GM23338 (cell line): ENCODE results near the gene CUL7. TPM values are rescaled to one million over a fixed set of nuclear protein-coding genes. Genes with fewer than 3 reads are reported as not detected.

Experiments used
- ATAC-seq: fragments of 200-7000 bp; cut with Tn5 transposase; 3 replicates; pipeline ENCODE4 v1.9.1; 2020
- DNase-seq: peaks from one replicate; pipeline ENCODE4 v3.0.0-alpha.2; 2015; ENCODE audit warnings: low spot score
- H2AFZ ChIP-seq: fragments of 200-600 bp; sonication (generic); 2 replicates; pipeline ENCODE4 v1.8.0; 2016; ENCODE audit warnings: antibody characterized with exemption, mild to moderate bottlenecking, moderate library complexity
- H3F3A ChIP-seq: fragments of 200-600 bp; sonication (generic); replicated peaks from 2 replicates; pipeline ENCODE4 v1.8.0; 2017; ENCODE audit warnings: antibody characterized with exemption, mixed run types, low read depth
- H3K27ac ChIP-seq: fragments of 200-600 bp; sonication (generic); 2 replicates; pipeline ENCODE4 v1.6.1; 2016; ENCODE audit warnings: low read depth
- H3K27me3 ChIP-seq: fragments of 200-600 bp; sonication (generic); 2 replicates; pipeline ENCODE4 v1.8.0; 2016; ENCODE audit warnings: mild to moderate bottlenecking, mixed run types, moderate library complexity; ENCODE audit not compliant: insufficient read depth
- H3K36me3 ChIP-seq: fragments of 200-600 bp; sonication (generic); 2 replicates; pipeline ENCODE4 v1.8.0; 2016; ENCODE audit warnings: mild to moderate bottlenecking; ENCODE audit not compliant: insufficient read depth
- H3K4me1 ChIP-seq: fragments of 200-600 bp; sonication (generic); 2 replicates; pipeline ENCODE4 v1.8.0; 2016; ENCODE audit warnings: mild to moderate bottlenecking, moderate library complexity; ENCODE audit not compliant: insufficient read depth
- H3K4me2 ChIP-seq: fragments of 200-600 bp; sonication (generic); 2 replicates; pipeline ENCODE4 v1.7.1; 2017; ENCODE audit warnings: mixed run types
- H3K4me3 ChIP-seq: fragments of 200-600 bp; sonication (generic); 2 replicates; pipeline ENCODE4 v1.6.1; 2016; ENCODE audit warnings: mixed run types
- H3K79me2 ChIP-seq: fragments of 200-600 bp; sonication (generic); replicated peaks from 2 replicates; pipeline ENCODE4 v1.8.0; 2017; ENCODE audit warnings: mild to moderate bottlenecking; ENCODE audit not compliant: insufficient read depth
- H3K9me2 ChIP-seq: fragments of 200-600 bp; sonication (generic); 2 replicates; pipeline ENCODE4 v1.8.0; 2017; ENCODE audit not compliant: insufficient read depth
- H4K20me1 ChIP-seq: fragments of 200-600 bp; sonication (generic); replicated peaks from 2 replicates; pipeline ENCODE4 v1.8.0; 2017; ENCODE audit warnings: mild to moderate bottlenecking; ENCODE audit not compliant: insufficient read depth
- H3K27ac Mint-ChIP-seq: 2 replicates; pipeline ENCODE4 v1.8.0; 2020; ENCODE audit warnings: inconsistent platforms, mild to moderate bottlenecking, moderate library complexity, mixed read lengths
- H3K27me3 Mint-ChIP-seq: 3 replicates; pipeline ENCODE4 v1.8.0; 2022; ENCODE audit warnings: low read depth, mild to moderate bottlenecking, moderate library complexity, mixed read lengths, inconsistent platforms; ENCODE audit not compliant: insufficient read depth, poor library complexity
- H3K36me3 Mint-ChIP-seq: 3 replicates; pipeline ENCODE4 v1.8.0; 2021; ENCODE audit warnings: low read depth, mild to moderate bottlenecking, inconsistent platforms, moderate library complexity, mixed read lengths
- H3K4me1 Mint-ChIP-seq: 3 replicates; pipeline ENCODE4 v1.8.0; 2020; ENCODE audit warnings: mild to moderate bottlenecking, inconsistent platforms, mixed read lengths
- H3K4me3 Mint-ChIP-seq: 3 replicates; pipeline ENCODE4 v1.8.0; 2021; ENCODE audit warnings: moderate library complexity, mild to moderate bottlenecking, inconsistent platforms, mixed read lengths
- H3K9me3 Mint-ChIP-seq: 3 replicates; pipeline ENCODE4 v1.8.0; 2020; ENCODE audit warnings: moderate library complexity, mild to moderate bottlenecking, inconsistent platforms, mixed read lengths
- CREB1 ChIP-seq: fragments of 250-450 bp; sonication (Bioruptor Pico); IDR thresholded peaks from 2 replicates; pipeline ENCODE4 v1.5.0; 2020; ENCODE audit warnings: low read depth, mild to moderate bottlenecking, moderate library complexity
- EZH2 ChIP-seq: fragments of 200-600 bp; sonication (generic); IDR thresholded peaks from one replicate; pipeline ENCODE4 v1.8.0; 2017; ENCODE audit warnings: antibody characterized with exemption, mild to moderate bottlenecking, low read depth; ENCODE audit not compliant: unreplicated experiment
- JUNB ChIP-seq: IDR thresholded peaks from one replicate; pipeline ENCODE4 v1.6.1; 2016; ENCODE audit warnings: antibody characterized with exemption; ENCODE audit not compliant: unreplicated experiment
- NANOG ChIP-seq: IDR thresholded peaks from 2 replicates; pipeline ENCODE4 v1.6.1; 2016; ENCODE audit warnings: antibody characterized with exemption, borderline replicate concordance
- POLR2AphosphoS5 ChIP-seq: IDR thresholded peaks from 2 replicates; pipeline ENCODE4 v1.6.1; 2016; ENCODE audit warnings: antibody characterized with exemption, low read depth
- ZNF114 ChIP-seq: fragments of 250-450 bp; sonication (Bioruptor Pico); IDR thresholded peaks from 2 replicates; pipeline ENCODE4 v1.5.0; 2020; ENCODE audit warnings: mild to moderate bottlenecking, moderate library complexity
- ZNF331 ChIP-seq: fragments of 250-450 bp; sonication (Bioruptor Pico); IDR thresholded peaks from 2 replicates; pipeline ENCODE4 v1.5.0; 2020; ENCODE audit warnings: low read depth, mild to moderate bottlenecking, moderate library complexity
- polyA plus RNA-seq: library from polyadenylated mRNA; unstranded; fragments of >200 nt; fragmentation: Nextera tagmentation; extraction: Ambion mirVana; gene quantifications from 2 replicates; pipeline ENCODE4 v1.2.1, GENCODE V29; 2016
- total RNA-seq: library from RNA; depleted of rRNA; stranded (reverse); fragments of >200 nt; shearing (Covaris generic); gene quantifications from 2 replicates; pipeline ENCODE4 v1.2.3, GENCODE V29; 2014
- TF ChIP-seq, protein P1 (sequence below): IDR thresholded peaks from 2 replicates; pipeline ENCODE4 v1.6.1; 2016; ENCODE audit warnings: antibody characterized with exemption
- TF ChIP-seq, protein P2 (sequence below), 2 experiments: fragments of 200-600 bp in 1 of 2; sonication (generic) in 1 of 2; conservative IDR thresholded peaks; 2 replicates each; pipeline versions ENCODE4 v1.5.1 to v1.6.1; 2016 to 2017; ENCODE audit warnings: antibody characterized with exemption in 2 of 2, low read depth in 2 of 2, mild to moderate bottlenecking in 2 of 2, moderate library complexity in 1 of 2
- TF ChIP-seq, protein P3 (sequence below): IDR thresholded peaks from one replicate; pipeline ENCODE4 v1.6.1; 2018; ENCODE audit warnings: antibody characterized with exemption; ENCODE audit not compliant: unreplicated experiment

Gene CUL7
- total and polyA plus RNA-seq, 2 experiments from 2014 or later: 3.4 to 13.2 TPM

DNA sequence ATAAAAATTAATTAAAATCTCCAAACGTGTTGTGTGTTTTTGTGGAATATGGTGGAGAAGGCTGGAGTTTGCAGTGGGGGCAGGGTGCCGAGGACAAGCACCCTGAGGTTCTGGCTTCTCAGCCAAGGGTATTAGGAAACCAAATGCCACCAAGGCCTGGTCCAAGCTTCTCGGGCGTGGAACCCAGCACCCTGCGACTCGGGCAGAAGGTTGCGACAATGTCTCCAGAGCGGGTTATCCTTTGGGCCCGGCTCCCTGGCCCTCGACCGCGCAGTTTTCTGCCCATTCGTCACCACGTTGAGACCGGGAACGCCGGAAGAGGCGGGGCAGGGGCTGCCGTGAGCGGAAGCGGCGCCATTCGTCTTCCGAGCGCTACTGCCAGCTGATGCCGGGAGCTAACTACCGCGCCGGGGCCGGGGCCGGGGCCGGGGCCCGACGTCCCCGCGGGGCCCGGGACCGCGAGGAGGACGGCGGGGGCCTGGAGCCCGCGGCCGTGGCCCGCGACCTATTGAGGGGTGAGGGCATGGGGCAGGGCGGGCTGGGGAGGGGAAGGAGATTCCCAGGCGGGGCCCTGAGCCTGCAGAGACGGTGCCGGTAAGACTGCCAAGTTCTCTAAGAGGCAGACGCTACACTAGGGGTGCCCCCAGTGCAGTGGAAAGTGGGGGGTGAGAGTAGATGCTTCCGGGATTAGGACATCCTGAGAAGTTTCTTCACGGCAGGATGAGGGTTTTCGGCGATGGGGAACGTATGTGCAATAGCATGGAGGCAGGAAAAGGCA, 32.2 kb downstream of the CUL7 start, which contains the start of gene RRP36:
Gene RRP36 (plus strand): TSS at position 354 of the 778 bp plus-strand sequence. CDS start 32 bp downstream, at position 386.
- peak within 1 kb of the TSS; percentile 100 for H3K4me3 Mint-ChIP-seq
- peak within 1 kb of the TSS; percentile 90 for H3K27ac ChIP-seq
- peak within 1 kb of the TSS; percentile 99 for H3K27ac Mint-ChIP-seq
- peaks cover 34% of the 10 kb centered on the region for H3K36me3 ChIP-seq
- DNase-seq: peak; percentile 89
- 0 out of 2 replicates have a peak, but pooled peaks cover 7% of the 10 kb centered on the region for H3K4me1 ChIP-seq
- H3K9me2 ChIP-seq: no peaks in the 10 kb centered on the region
- no peaks in the 10 kb centered on the region for H3K27me3 ChIP-seq
- peak; percentile 92 for ATAC-seq
- peak; percentile 77 for TF ChIP-seq POLR2AphosphoS5
- TF ChIP-seq CREB1: peak; percentile 62
- TF ChIP-seq ZNF114: no peak
- TF ChIP-seq, protein P1, sequence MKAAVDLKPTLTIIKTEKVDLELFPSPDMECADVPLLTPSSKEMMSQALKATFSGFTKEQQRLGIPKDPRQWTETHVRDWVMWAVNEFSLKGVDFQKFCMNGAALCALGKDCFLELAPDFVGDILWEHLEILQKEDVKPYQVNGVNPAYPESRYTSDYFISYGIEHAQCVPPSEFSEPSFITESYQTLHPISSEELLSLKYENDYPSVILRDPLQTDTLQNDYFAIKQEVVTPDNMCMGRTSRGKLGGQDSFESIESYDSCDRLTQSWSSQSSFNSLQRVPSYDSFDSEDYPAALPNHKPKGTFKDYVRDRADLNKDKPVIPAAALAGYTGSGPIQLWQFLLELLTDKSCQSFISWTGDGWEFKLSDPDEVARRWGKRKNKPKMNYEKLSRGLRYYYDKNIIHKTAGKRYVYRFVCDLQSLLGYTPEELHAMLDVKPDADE: peak; percentile 54
- peaks cover 14% of the 10 kb centered on the region for H4K20me1 ChIP-seq
- H3K4me1 Mint-ChIP-seq: peaks cover 9% of the 10 kb centered on the region; the same call in 2 of the 3 replicates
- peaks cover 74% of the 10 kb centered on the region for H3K36me3 Mint-ChIP-seq
- peaks cover 27% of the 10 kb centered on the region for H3F3A ChIP-seq
- H3K4me3 ChIP-seq: peak within 1 kb of the TSS; percentile 100
- no peaks in the 10 kb centered on the region; the same call in 1 of the 3 replicates for H3K9me3 Mint-ChIP-seq
- H3K27me3 Mint-ChIP-seq: peaks cover 7% of the 10 kb centered on the region
- 0 out of 2 replicates have a peak within 1 kb of the TSS, but pooled peaks have one; percentile 78 for H2AFZ ChIP-seq
- peak within 1 kb of the TSS; percentile 83 for H3K4me2 ChIP-seq
- peaks cover 37% of the 10 kb centered on the region for H3K79me2 ChIP-seq

DNA sequence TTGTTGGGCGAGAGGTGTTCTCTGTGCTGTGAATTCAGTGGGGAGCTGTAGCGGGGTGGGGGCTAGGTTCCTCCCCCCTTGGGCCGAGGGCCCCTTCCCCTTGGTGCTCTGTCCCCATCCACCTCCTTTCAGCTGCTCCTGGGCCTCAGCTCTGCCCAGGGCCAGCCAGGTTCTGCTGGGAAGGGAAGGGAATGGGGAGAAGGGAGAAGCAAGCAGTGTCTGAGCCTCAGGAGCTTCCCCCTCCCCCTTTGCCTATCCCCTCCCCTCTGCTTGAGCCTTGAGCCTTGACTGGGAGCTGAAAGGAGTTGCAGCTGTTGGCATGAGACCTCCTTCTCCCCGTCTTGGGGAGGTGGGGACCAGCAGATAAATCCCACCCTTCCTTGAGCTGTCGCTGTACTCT, 32.8 kb downstream of the CUL7 start:
- Histone ChIP-seq H3K4me1 (0 out of 2 replicates have a peak, but pooled peaks cover 7% of the 10 kb centered on the region), H3K27ac (peak overlapping the region; percentile 90), H3K4me2 (peak overlapping the region; percentile 83), H3K27me3 (no peaks in the 10 kb centered on the region), H3F3A (peaks cover 24% of the 10 kb centered on the region), H3K4me3 (peak overlapping the region; percentile 100), H2AFZ (no peak overlapping the region), H3K79me2 (peaks cover 44% of the 10 kb centered on the region), H3K9me2 (no peaks in the 10 kb centered on the region), H3K36me3 (peaks cover 28% of the 10 kb centered on the region), H4K20me1 (peaks cover 14% of the 10 kb centered on the region)
- Mint-ChIP-seq H3K9me3 (no peaks in the 10 kb centered on the region; the same call in 1 of the 3 replicates), H3K27ac (peak overlapping the region; percentile 91), H3K4me3 (peak overlapping the region; percentile 100), H3K36me3 (peaks cover 71% of the 10 kb centered on the region), H3K4me1 (peaks cover 13% of the 10 kb centered on the region), H3K27me3 (peaks cover 7% of the 10 kb centered on the region)
- no peak for TF ChIP-seq POLR2AphosphoS5
- TF ChIP-seq NANOG: no peak
- no peak for TF ChIP-seq ZNF331 (CRISPR knock-in tag)
- TF ChIP-seq EZH2: no peak
- TF ChIP-seq, protein P2, sequence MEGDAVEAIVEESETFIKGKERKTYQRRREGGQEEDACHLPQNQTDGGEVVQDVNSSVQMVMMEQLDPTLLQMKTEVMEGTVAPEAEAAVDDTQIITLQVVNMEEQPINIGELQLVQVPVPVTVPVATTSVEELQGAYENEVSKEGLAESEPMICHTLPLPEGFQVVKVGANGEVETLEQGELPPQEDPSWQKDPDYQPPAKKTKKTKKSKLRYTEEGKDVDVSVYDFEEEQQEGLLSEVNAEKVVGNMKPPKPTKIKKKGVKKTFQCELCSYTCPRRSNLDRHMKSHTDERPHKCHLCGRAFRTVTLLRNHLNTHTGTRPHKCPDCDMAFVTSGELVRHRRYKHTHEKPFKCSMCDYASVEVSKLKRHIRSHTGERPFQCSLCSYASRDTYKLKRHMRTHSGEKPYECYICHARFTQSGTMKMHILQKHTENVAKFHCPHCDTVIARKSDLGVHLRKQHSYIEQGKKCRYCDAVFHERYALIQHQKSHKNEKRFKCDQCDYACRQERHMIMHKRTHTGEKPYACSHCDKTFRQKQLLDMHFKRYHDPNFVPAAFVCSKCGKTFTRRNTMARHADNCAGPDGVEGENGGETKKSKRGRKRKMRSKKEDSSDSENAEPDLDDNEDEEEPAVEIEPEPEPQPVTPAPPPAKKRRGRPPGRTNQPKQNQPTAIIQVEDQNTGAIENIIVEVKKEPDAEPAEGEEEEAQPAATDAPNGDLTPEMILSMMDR (conservative IDR thresholded peaks at IDR 0.05; ENCODE audit: low read depth in 2 of 2): no peak
- TF ChIP-seq, protein P1: no peak
- no peak for TF ChIP-seq JUNB
- TF ChIP-seq, protein P3, sequence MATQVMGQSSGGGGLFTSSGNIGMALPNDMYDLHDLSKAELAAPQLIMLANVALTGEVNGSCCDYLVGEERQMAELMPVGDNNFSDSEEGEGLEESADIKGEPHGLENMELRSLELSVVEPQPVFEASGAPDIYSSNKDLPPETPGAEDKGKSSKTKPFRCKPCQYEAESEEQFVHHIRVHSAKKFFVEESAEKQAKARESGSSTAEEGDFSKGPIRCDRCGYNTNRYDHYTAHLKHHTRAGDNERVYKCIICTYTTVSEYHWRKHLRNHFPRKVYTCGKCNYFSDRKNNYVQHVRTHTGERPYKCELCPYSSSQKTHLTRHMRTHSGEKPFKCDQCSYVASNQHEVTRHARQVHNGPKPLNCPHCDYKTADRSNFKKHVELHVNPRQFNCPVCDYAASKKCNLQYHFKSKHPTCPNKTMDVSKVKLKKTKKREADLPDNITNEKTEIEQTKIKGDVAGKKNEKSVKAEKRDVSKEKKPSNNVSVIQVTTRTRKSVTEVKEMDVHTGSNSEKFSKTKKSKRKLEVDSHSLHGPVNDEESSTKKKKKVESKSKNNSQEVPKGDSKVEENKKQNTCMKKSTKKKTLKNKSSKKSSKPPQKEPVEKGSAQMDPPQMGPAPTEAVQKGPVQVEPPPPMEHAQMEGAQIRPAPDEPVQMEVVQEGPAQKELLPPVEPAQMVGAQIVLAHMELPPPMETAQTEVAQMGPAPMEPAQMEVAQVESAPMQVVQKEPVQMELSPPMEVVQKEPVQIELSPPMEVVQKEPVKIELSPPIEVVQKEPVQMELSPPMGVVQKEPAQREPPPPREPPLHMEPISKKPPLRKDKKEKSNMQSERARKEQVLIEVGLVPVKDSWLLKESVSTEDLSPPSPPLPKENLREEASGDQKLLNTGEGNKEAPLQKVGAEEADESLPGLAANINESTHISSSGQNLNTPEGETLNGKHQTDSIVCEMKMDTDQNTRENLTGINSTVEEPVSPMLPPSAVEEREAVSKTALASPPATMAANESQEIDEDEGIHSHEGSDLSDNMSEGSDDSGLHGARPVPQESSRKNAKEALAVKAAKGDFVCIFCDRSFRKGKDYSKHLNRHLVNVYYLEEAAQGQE: no peak
- peak; percentile 74 for DNase-seq
- peak; percentile 80 for ATAC-seq
